ENCODE measurements around the gene CHAT. TPM values are rescaled to one million over a fixed set of nuclear protein-coding genes. Genes with fewer than 3 reads are reported as not detected.
"Not testable (repeated sequence)": the region's sequence is repeated elsewhere in the genome, so short reads cannot be mapped to it uniquely, and the experiment has no call there.

Gene CHAT
- total RNA-seq, 1 donor from 2014 or later: not detected

- no peak for DNase-seq (ENCODE audit: low read depth in 2 of 2)
Measured at GRCh38 chr10:49652421-49653272, 38.8 kb downstream of the CHAT start.

- DNase-seq (ENCODE audit: low read depth in 2 of 2): no peak
Measured at GRCh38 chr10:49653273-49653929, 39.6 kb downstream of the CHAT start.

- no peak for DNase-seq (ENCODE audit: low read depth in 2 of 2)
Measured at GRCh38 chr10:49654036-49654693, 40.3 kb downstream of the CHAT start.

- no peak for DNase-seq (ENCODE audit: low read depth in 2 of 2)
Measured at GRCh38 chr10:49655099-49655498, 41.3 kb downstream of the CHAT start.

- DNase-seq (ENCODE audit: low read depth in 2 of 2): no peak
Measured at GRCh38 chr10:49656845-49657493, 43.1 kb downstream of the CHAT start.

DNA sequence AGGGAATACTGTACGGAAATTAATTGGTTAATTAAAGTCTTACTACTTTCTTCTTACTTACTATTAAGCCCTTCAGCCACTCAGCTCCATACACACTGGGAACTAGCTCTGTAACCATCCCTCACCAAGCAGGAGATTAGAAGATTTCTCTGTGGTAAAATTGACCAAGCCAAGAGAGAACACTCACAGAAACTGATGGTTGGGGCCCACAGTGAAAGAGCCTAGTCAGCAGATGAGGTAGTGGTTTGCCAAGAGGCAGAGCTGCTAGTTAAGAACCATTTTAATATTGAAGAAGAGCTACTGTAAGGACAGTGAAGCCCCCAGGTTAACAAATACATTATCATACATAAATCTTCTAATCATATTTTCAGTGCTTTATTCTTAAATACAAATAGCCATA, 43.8 kb downstream of the CHAT start:
- DNase-seq (ENCODE audit: low read depth in 2 of 2): no peak

- DNase-seq (ENCODE audit: low read depth in 2 of 2): no peak
Measured at GRCh38 chr10:49661140-49661856, 47.5 kb downstream of the CHAT start.

DNA sequence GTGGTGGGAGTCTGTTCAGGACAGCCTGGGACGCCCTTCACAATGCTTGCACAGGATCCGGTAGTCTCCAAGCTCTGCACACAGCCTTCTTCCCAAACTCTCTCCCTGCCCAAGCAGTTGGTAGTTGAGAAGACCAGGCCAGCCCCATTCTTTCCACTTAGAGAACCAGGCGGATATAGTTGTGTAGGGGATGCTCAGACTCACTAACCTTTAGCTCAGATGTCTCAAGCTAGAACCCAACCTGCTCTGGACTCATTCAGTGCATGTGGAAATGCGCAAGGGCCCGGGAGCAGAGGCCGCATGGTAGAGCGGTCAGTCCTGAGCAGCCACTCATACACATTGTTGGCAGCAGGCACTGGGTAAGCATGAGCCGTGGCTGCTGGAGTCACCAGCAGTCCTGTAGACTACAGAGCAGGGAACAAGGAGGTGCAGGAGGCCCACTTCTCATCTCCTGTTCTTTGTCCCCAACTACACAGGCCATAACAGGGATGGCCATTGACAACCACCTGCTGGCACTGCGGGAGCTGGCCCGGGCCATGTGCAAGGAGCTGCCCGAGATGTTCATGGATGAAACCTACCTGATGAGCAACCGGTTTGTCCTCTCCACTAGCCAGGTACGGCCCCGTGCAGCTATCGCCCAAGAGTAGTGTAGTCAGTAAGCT, 48.5 kb downstream of the CHAT start:
- DNase-seq (ENCODE audit: low read depth in 2 of 2): no peak

GRCh38 chr10:49663596-49663995, 49.8 kb downstream of the CHAT start:
- no peak for DNase-seq (ENCODE audit: low read depth in 2 of 2)

DNA sequence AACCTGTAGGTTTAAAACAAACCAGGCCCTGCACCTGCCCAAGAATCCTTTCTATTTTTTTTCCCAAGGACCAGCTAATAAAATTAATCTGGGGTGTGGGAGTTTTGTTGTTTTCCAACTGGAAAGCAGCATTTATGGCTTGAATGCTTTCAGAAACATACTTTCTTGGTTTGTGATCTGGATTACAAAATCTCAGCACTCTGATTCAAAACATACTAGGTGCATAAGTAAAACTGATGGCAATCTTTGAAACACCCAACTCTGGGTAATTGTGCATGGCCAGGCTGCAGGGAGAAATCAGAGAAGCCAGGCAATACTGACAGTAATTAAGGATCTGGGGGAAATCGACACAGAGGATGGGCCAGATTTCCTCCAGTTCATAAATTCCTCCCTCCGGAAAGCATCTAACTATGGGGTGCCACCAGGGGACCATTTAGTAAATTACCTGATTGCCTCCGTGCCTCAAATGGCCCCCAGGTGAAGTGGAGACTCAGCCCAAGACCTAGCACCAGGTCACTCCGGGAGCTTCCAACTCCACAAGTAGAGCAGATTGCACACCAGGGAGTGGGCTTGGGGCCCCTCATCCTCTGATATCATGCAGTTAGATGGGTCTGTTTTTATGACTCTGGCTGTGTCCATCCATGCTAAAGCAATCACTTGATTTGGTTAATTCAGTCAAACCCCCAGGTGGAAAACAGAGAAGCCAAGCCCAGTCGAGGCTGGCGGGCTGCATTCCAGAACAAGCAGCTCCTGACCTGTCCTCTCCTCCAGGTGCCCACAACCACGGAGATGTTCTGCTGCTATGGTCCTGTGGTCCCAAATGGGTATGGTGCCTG, 50.4 kb downstream of the CHAT start:
- DNase-seq (ENCODE audit: low read depth in 2 of 2): no peak

DNA sequence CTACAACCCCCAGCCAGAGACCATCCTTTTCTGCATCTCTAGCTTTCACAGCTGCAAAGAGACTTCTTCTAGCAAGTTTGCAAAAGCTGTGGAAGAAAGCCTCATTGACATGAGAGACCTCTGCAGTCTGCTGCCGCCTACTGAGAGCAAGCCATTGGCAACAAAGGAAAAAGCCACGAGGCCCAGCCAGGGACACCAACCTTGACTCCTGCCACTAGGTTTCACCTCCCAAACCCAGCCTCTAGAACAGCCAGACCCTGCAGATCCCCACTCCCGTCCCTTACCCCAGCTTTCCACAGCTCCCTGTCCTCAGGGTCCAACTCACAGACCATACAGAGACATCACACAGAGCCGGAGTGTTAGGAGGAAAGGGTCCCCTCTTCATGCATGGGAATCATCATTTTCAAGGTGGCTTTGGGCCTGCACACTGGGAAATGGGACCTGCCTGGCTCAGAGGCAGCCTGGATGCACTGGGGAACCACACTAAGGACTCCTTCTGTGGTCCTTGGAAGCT, 51.1 kb downstream of the CHAT start:
- DNase-seq (ENCODE audit: low read depth in 2 of 2): no peak

DNA sequence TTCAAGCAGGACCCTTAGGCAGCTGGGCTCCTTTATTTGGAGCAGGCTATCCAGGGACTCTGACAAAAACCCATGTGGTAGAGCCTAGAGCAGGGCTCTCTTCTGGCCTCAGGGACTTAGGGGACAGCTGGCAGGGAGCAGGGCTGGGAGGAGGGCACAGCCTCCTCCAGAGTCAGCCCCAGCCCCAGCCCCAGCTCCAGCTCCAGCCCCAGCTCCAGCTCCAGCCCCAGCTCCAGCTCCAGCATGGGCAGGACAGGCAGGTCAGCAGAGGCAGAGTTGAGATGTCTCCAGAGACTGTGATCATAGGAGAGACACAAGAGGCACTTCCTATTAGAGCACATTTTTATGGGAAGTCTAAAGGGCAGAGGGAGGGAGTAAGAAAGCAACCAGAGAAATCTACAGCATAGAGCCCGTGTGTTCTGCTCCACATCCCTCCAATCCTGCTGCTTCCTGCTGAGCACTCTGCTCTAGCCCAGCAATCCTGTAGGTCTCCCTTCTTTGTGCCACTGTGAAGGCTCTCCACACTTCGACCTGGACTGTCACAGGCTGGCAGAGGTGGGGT, 52.3 kb downstream of the CHAT start:
- no peak for DNase-seq (ENCODE audit: low read depth in 2 of 2)

DNA sequence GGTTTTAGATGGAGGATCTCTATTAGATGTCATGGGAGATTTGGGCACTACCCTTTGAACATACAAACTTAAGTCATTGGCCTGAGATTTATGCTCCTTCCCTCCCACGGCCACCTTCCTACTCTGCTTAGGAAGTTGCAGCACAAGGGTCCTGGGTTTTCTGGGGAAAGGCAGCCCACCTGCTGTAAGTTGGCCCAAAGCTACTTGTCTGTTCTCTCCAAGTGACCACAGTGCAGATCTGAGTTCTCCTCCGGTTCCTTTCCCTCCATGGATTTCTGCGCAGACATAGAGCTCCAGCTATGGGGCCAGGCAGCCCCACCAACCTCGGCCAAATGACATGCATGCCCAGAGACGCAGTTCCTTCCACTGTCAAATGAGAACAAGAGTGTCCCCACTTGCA, 52.8 kb downstream of the CHAT start:
- no peak for DNase-seq (ENCODE audit: low read depth in 2 of 2)

DNA sequence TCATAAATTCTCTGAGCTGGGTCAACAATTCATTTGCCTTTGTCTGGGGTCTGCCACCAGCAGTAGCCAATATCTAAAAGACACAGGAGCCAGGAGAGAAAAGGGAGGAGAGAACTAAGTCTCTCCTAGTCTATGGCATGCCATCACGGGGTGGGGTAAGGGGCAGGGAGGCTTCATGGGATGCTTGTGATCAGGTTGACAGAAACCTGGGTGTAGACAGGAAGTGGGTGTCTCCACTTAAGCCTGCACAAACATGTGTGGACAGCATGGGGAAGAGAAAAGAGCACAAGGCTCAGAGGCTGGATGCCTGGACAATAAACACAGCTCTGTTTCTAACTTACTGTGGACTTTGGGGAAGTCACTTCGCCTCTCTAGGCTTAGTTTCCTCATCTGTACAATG, 54.2 kb downstream of the CHAT start:
- no peak for DNase-seq (ENCODE audit: low read depth in 2 of 2)

GRCh38 chr10:49668684-49669083, 54.8 kb downstream of the CHAT start:
- DNase-seq (ENCODE audit: low read depth in 2 of 2): no peak

- DNase-seq (ENCODE audit: low read depth in 2 of 2): no peak
Measured at GRCh38 chr10:49678827-49679479, 65.1 kb downstream of the CHAT start.

GRCh38 chr10:49679480-49679893, 65.7 kb downstream of the CHAT start, which contains the start of gene C10orf53:
Gene C10orf53, plus strand, starts transcription at chr10:49679651. Its CDS starts 47 bp downstream, at chr10:49679698.
- DNase-seq (ENCODE audit: low read depth in 2 of 2): peak; percentile 57 to 62

DNA sequence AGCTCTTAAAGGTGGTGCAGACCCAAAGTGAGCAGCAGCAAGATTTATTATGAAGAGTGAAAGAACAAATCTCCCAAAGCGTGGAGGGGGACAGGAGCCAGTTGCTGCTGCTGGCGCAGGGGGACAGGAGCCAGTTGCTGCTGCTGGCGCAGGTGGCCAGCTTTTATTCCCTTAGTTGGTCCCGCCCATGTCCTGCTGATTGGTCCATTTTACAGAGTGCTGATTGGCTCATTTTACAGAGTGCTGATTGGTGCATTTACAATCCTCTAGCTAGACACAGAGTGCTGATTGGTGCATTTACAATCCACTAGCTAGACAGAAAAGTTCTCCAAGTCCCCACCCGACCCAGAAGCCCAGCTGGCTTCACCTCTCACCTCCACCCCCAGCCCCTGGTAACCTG, 68.6 kb downstream of the CHAT start:
- DNase-seq (ENCODE audit: low read depth in 2 of 2): not testable (repeated sequence)

GRCh38 chr10:49682879-49683278, 69.0 kb downstream of the CHAT start:
- no peak for DNase-seq (ENCODE audit: low read depth in 2 of 2)
